GM12878 (cell line): ENCODE measurements around the gene EFCAB11.

Experiments
- BRCA1 ChIP-seq: IDR thresholded peaks from 2 replicates; pipeline ENCODE4 v1.6.1; 2011; ENCODE audit warnings: low read depth, low read length, improper control_type of control experiment
- EP300 ChIP-seq, 2 experiments: fragments of 150-350 bp in 1 of 2; IDR thresholded peaks; 2 replicates each; pipeline ENCODE4 v1.6.1; 2011 to 2012; ENCODE audit warnings: low read depth in 2 of 2, low read length in 2 of 2, borderline replicate concordance in 1 of 2, improper control_type of control experiment in 1 of 2, inconsistent platforms in 1 of 2; ENCODE audit not compliant: control insufficient read depth in 1 of 2
- ESRRA ChIP-seq: IDR thresholded peaks from 2 replicates; pipeline ENCODE4 v1.6.1; 2012; ENCODE audit warnings: mild to moderate bottlenecking, low read length, improper control_type of control experiment
- RAD51 ChIP-seq: fragments of 450-650 bp; IDR thresholded peaks from 2 replicates; pipeline ENCODE4 v1.6.1; 2016; ENCODE audit warnings: moderate library complexity, mild to moderate bottlenecking, inconsistent platforms
- SRF ChIP-seq, 2 experiments: IDR thresholded peaks; 2 replicates each; pipeline ENCODE4 v1.6.1; 2011; ENCODE audit warnings: low read depth in 2 of 2, low read length in 2 of 2, mild to moderate bottlenecking in 1 of 2, moderate library complexity in 1 of 2
- TF ChIP-seq, protein P1 (sequence below): IDR thresholded peaks from 2 replicates; pipeline ENCODE4 v1.6.1; 2012; ENCODE audit warnings: low read depth, low read length, improper control_type of control experiment
- TF ChIP-seq, protein P2 (sequence below): IDR thresholded peaks from 2 replicates; pipeline ENCODE4 v1.6.1; 2012; ENCODE audit warnings: mild to moderate bottlenecking, low read depth, low read length
- TF ChIP-seq, protein P3 (sequence below), 3 experiments: IDR thresholded peaks in 2 of 3; conservative IDR thresholded peaks in 1 of 3; 2 replicates each; pipeline ENCODE4 v1.5.1; 2011; ENCODE audit warnings: low read depth in 3 of 3, low read length in 3 of 3, mild to moderate bottlenecking in 3 of 3, control low read depth in 2 of 3, moderate library complexity in 2 of 3, inconsistent platforms in 1 of 3, mixed read lengths in 1 of 3; ENCODE audit not compliant: control insufficient read depth in 2 of 3, insufficient read depth in 1 of 3; ENCODE audit errors: extremely low read depth in 1 of 3
- TF ChIP-seq, protein P4 (sequence below): IDR thresholded peaks from 2 replicates; pipeline ENCODE4 v1.6.1; 2011; ENCODE audit warnings: low read depth, low read length, improper control_type of control experiment, borderline replicate concordance

DNA sequence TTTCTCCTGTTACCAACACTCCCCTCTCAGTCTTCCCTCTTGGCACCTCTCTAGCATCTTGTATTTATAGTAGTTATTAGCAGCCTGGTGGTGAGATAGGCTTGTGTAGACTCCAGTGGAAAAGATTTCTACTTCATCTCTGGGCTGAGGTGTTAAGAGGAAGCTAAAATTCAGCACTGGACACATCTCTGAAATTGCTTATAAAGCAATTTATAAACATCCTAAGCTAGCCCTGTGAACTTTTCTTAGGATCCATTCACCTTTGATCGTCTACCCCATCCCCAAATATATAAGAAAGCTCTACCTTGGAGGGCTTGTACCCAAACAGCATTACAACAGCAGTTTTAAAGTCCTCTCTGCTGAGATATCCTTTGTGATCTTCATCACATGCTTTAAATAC is 928 bp downstream of the EFCAB11 start:
- TF ChIP-seq BRCA1 (no peak), RAD51 (no peak), ESRRA (no peak), SRF (IDR thresholded peaks at IDR 0.05; ENCODE audit: low read depth in 2 of 2, low read length in 2 of 2) (no peak), EP300 (IDR thresholded peaks at IDR 0.05; ENCODE audit: borderline replicate concordance in 1 of 2, control insufficient read depth in 1 of 2, low read depth in 2 of 2, low read length in 2 of 2) (no peak)
- TF ChIP-seq, protein P1, sequence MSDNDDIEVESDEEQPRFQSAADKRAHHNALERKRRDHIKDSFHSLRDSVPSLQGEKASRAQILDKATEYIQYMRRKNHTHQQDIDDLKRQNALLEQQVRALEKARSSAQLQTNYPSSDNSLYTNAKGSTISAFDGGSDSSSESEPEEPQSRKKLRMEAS: no peak
- TF ChIP-seq, protein P2, sequence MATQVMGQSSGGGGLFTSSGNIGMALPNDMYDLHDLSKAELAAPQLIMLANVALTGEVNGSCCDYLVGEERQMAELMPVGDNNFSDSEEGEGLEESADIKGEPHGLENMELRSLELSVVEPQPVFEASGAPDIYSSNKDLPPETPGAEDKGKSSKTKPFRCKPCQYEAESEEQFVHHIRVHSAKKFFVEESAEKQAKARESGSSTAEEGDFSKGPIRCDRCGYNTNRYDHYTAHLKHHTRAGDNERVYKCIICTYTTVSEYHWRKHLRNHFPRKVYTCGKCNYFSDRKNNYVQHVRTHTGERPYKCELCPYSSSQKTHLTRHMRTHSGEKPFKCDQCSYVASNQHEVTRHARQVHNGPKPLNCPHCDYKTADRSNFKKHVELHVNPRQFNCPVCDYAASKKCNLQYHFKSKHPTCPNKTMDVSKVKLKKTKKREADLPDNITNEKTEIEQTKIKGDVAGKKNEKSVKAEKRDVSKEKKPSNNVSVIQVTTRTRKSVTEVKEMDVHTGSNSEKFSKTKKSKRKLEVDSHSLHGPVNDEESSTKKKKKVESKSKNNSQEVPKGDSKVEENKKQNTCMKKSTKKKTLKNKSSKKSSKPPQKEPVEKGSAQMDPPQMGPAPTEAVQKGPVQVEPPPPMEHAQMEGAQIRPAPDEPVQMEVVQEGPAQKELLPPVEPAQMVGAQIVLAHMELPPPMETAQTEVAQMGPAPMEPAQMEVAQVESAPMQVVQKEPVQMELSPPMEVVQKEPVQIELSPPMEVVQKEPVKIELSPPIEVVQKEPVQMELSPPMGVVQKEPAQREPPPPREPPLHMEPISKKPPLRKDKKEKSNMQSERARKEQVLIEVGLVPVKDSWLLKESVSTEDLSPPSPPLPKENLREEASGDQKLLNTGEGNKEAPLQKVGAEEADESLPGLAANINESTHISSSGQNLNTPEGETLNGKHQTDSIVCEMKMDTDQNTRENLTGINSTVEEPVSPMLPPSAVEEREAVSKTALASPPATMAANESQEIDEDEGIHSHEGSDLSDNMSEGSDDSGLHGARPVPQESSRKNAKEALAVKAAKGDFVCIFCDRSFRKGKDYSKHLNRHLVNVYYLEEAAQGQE: no peak
- TF ChIP-seq, protein P3, sequence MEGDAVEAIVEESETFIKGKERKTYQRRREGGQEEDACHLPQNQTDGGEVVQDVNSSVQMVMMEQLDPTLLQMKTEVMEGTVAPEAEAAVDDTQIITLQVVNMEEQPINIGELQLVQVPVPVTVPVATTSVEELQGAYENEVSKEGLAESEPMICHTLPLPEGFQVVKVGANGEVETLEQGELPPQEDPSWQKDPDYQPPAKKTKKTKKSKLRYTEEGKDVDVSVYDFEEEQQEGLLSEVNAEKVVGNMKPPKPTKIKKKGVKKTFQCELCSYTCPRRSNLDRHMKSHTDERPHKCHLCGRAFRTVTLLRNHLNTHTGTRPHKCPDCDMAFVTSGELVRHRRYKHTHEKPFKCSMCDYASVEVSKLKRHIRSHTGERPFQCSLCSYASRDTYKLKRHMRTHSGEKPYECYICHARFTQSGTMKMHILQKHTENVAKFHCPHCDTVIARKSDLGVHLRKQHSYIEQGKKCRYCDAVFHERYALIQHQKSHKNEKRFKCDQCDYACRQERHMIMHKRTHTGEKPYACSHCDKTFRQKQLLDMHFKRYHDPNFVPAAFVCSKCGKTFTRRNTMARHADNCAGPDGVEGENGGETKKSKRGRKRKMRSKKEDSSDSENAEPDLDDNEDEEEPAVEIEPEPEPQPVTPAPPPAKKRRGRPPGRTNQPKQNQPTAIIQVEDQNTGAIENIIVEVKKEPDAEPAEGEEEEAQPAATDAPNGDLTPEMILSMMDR (IDR thresholded peaks at IDR 0.05 in 2 of 3, conservative IDR thresholded peaks at IDR 0.05 in 1 of 3; ENCODE audit: control insufficient read depth in 2 of 3, extremely low read depth in 1 of 3, insufficient read depth in 1 of 3, low read depth in 3 of 3, low read length in 3 of 3): no peak
- TF ChIP-seq, protein P4, sequence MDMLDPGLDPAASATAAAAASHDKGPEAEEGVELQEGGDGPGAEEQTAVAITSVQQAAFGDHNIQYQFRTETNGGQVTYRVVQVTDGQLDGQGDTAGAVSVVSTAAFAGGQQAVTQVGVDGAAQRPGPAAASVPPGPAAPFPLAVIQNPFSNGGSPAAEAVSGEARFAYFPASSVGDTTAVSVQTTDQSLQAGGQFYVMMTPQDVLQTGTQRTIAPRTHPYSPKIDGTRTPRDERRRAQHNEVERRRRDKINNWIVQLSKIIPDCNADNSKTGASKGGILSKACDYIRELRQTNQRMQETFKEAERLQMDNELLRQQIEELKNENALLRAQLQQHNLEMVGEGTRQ: no peak
